Hindlimb muscle (tissue), 1 donor: ENCODE measurements around the gene UNC79. TPM values are rescaled to one million over a fixed set of nuclear protein-coding genes. Genes with fewer than 3 reads are reported as not detected.

Experiments used
- DNase-seq: peaks from one replicate; pipeline ENCODE4 v3.0.0-alpha.2; 2013
- polyA plus RNA-seq: library from polyadenylated mRNA; unstranded; fragments of 120-200 nt; gene quantifications from one replicate; pipeline ENCODE4 v1.2.1, GENCODE V29; 2013; ENCODE audit not compliant: insufficient read length

UNC79 gene
- polyA plus RNA-seq, 1 donor = 0.58 TPM

DNA sequence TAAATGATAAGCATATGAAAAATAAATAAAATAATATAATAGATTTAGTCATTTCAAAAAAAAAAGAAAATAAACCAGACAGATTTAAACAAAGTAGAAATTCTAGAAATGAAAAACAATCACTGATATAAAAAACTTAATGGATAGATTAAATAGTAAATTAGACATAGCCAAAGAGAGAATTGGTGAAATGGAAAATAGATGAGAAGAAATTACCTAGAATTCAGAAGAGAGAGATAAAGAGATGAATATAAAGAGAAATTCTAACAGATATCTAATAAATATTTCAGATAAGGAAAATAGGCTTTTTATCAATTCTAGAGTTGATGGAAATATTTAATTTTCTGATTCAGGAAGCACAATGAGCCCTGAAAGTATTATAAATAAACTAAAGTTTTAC lies 234.4 kb downstream of the UNC79 start:
- DNase-seq = no peak

DNA sequence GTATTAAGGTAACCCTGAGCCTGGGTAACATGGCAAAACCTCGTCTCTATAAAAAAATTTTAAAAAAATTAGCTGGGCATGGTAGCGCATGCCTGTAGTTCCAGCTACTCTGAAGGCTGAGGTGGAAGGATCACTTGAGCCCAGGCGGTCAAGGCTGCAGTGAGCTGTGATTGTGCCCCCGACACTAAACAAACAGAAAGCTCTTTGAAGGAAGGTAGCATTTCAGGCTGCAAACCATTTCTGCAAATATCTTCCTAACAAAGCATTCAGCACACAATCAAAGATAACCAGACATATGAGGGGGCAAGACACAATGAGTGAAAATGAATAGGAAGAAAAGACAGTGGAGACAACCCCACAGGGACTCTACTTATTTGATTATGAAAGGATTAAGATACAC lies 238.9 kb downstream of the UNC79 start:
- no peak for DNase-seq

DNA sequence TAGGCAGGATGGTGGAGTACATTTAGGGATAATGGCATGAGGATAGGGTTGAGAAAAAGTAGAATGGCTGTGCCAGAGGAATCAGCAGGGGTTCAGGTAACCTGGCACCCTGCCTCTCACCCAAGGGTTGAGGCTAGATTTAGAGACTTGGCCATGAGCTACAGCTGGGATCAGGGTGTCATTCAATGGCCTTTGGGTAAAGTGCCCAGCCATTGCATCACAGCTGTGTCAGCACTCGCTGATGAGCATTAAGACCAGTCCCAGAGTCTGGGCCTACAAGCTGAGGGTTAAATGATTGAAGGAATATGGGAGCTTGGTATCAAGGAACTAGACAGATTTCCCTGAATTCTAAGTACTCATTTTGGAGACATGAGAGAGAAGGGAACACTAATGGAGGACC lies 243.6 kb downstream of the UNC79 start:
- DNase-seq = no peak

DNA sequence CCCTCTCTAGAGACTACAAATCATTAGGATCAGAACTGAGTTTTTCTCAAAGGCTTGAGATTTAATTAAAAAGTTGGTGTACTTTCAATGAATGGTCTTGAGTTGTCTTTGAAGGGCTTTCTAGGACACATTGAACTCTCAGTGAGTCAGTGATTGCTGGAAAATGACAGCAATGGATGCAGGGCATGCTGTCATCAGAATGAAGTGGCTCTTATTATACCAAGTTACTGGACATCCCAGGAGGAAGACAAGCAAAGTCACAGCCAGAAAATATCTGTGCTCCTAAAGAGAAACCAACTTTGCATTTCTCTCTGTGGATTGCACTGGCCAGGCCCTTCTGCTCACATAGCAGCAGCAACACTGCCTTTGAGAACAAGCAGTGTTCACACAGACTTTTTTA lies 244.9 kb downstream of the UNC79 start:
- no peak for DNase-seq

DNA sequence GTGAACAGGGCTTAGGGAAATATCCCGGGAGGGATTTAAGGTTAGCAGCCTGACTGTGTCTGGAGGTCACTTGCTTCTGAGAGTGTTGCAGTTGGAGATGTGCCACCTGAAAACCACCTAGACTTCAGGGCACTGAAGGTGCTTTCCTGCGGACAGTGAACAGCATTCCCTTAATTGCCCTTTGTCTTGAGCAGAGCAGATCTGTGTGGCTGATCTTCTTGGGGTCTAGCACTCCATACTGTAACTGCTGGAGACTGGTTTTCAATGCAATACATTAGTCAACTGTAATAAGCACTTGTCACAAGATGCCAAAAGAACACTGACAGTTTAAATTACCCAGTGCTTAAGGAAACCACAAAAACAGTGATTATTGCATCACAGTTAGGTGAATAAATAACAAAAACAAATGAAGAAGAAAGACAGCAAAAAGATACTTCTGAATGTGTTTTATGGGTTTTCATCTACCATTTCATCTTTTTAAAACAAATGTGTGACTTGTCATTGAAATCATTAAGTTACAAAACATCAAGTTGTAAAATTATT lies 245.7 kb downstream of the UNC79 start:
- no peak for DNase-seq

DNA sequence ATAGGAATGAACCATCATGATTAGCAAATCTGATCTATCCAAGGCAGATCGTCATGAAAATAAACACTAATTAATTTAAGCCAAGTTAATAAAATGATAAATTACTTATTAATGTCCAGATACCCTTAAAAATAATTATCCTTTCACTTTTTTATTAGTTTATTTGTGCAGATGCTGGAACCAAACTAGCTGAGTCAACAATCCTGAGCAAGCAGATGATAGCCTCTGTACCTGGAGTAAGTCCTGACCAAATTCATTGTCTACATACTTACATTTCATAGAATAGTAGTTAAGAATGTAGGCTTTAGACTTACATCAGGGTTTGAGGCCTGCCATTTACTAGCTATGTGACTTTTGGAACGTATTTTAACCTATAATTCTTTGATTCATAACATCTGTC lies 251.7 kb downstream of the UNC79 start:
- DNase-seq = no peak

DNA sequence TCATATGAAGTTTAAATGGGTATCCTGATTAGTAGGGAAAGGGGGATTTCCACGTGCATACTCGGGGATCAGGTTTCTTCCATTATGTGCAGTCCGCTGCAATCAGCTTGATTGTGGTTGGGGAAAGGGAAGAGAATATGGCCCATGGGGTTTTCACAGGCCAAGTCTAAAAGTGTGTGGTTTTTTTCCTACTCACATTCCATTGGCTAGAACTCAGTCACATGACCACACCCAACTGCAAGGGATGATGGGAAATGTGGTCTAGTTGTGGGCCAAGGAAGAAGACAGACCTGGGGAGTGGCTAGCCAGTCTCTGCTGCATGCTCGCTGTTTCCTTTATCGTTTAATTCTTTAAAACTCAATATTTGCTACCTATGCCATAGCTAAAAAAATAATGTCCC lies 252.5 kb downstream of the UNC79 start:
- peak; percentile 6 for DNase-seq

DNA sequence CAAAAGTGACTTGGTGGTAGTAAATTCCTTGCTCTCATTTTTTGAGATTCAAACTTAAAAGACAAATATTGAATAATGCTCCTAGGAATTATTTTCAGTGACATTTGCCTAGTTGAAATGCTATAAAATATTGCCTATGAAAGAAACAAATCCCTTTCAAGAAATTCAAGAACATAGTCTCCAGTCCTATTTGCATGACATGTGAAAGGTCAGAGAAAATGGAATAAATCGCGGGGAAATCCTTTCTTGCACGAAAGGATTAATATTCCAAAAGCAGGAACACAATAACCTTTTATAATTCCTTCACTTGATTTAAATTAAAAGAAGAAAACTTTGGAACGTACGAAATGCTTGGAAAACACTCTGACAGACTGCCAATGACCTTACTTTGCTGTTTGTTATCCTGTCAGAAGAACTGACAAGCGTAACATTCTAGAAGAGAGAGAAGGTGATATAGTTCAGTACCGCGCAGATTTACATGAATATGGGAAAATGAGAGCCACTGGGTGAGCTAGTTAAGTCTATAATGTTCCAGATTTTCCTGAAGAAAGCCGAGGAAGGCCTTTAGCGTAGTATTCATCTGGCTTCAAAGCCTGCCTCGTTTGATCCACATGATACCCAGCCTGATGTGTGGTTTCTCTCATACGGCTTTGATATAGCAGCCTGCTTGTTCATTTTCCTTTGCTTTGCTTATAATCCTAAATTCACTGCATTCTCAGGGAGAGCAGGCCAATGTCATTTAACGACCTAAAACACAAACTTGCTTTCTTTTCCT lies 254.6 kb downstream of the UNC79 start:
- no peak for DNase-seq

DNA sequence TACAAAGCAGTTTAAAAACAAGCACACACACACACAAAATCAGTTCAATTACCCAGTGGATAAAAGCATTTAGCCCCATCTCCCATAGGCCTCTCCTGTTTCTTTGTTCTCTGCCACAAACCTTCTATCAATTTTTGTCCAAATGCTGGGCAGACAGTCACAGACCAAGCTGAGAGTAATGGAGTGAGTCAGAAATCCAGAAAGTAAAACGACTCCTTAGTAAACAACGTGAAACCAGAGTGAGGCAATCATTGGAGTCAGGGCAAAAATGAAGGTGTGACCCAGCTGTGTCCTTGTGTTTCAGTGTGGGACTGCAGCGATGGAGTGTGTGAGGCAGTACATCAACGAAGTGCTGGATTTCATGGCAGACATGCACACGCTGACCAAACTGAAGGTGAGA lies 255.5 kb downstream of the UNC79 start:
- no peak for DNase-seq

DNA sequence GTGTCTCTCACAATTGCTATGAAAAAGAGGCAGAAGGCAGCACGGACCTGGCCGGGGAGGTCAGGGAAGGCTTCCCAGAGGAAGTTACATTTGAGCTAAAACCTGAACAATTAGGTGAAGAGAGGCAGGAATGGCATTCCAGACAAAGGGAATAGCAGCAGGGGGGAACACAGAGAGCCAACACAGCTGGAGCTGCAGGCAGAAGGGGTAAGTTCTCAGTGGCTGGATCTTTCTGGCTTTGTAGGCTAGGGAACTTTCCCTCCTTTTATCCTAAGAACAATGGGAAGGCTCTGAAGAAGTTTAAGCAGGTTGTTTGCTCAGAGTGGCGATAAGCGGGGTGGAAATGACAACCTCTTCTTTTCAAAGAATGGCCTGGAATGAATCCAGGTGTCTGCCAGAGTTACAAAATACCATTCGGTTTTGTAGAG lies 257.5 kb downstream of the UNC79 start:
- DNase-seq = no peak

DNA sequence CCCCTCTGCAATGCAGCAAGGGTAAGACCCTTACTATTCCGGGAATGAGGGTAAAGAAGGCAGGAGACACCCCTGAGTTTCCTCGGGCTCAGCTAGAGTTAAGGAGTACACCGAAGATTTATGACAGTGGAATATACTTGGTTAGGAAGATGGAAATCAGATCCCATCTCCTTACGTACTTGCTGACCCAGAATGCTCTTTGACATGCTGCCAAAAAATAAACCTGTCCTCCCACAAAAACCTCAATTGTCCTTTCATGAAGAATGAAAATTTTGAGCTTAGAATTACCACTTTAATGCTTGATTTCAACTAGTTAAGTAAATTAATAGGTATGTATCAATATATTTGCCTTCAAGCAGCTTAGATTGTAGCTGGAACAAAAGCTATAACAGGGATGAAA lies 258.1 kb downstream of the UNC79 start:
- DNase-seq = no peak

DNA sequence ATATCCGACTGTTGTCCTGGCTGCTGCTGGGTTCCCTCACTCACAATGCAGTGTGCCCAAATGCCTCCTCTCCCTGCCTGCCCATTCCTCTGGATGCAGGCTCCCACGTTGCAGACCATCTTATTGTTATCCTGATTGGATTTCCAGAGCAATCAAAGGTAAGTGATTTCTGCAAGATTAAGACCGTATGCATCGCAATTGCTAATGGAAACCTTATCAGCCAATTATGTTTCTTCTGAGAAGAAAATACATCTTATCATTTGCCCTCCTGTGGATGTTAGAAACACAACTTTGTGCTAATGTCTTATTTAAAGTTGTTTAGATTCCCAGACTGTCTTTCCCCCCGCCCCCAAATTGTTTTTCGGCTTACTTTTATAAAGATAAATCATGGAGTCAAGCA lies 259.4 kb downstream of the UNC79 start:
- DNase-seq = no peak

DNA sequence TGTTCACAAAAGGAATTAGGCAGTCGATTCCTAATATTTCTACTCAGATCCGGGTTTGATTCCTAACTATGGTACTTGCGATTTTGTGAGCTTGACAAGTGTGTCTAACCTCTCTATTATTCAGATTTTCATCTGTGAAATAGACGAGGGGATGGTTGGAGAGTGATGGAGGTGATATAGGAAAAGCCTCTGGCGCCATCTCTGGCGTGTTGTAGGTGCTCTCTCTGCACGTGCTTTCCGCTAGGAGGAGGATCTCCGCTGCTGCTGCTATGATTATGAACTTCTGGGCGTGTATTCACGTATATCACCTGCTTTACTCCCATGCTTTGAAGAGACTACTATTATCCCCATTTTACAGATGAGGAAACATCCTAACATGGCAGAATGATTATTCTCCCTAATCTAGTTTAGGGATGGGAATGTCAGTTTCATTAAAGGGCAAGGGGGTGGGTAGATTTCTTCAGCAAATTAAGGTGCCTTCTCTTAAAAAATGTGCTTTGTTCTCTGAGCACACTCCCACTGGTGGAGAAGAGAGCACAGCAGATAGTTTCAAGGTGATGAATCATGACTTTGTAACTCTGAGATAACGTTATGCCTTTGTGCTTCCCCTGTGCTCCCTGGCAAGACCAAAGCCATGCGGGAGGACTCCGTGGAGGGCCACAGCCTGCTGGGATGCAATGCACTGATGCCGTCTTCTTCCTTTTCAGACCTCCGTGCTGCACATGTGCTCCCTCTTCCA lies 260.5 kb downstream of the UNC79 start:
- no peak for DNase-seq

DNA sequence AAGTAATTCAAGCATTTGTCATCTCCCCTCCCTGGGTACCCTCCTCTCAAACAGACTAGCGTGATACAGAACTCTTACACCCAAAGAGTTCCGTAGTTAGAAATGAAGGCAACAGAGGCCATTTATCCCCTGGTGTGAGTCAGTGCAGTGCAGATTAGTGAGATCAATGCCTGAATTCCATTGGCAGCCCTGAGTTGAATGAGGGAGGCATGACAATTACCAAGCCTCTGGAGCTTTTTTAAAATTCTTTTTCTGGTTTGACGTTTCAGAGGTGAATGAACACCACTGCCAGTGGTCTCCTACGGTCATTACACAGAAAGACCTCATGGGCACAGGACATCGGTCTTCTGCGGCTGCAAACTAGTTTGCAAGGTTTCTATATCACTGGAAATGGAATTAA lies 263.2 kb downstream of the UNC79 start:
- no peak for DNase-seq

DNA sequence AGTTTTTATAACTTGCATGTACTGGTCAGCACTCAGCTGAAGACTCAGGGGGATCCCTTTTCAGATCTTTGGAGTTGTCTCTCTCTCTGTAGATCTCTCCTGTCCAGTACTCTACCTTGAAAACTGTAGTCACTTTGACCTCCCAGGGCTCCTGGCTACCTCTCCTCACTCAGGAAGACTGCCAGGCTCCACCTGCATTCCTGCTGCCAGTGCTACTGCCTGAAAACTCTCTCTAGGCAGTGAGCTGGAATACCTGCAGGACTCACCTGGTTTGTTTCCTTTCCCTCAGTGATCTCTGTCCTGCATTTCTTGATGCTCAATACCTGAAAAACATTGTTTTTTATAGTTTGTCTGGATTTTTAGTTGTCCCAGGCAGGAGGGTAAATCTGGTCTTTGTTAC lies 270.2 kb downstream of the UNC79 start:
- no peak for DNase-seq

DNA sequence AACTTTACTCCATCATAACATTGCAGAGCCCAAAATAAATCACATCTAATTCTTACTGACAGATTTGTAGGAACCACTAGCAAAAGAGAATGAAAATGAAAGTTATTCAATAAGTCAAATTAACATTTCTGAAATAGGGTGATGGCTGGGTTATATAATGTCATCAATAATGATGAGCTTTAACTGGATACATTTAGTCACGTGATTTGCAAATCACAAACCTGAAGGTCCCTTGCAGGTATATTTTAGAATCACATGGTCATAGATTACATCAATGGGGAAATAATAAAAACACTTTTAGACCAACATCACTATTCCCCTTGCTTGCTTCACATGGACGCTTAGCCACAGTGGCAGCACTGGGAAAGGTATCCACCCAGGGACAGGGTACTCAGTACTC lies 270.8 kb downstream of the UNC79 start:
- DNase-seq = no peak

DNA sequence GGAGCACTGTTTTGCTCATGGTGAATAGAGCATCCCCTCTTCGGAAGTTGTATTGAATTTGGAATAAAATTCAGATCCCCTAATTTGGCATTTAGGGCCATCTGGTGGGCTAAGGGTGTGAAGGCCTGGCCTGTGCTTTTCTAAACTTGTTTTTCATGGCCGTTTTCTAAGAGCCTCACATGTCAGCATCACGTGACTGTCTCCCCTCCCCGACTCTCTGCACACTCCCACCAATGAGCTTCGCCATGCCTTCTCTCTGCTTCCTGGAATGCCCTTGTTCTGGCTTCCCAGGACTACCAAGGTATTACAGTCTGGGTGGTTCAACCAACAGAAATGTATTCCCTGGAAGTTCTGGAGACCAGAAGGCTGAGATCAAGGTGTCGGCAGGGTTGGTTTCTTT lies 272.2 kb downstream of the UNC79 start:
- DNase-seq = no peak

DNA sequence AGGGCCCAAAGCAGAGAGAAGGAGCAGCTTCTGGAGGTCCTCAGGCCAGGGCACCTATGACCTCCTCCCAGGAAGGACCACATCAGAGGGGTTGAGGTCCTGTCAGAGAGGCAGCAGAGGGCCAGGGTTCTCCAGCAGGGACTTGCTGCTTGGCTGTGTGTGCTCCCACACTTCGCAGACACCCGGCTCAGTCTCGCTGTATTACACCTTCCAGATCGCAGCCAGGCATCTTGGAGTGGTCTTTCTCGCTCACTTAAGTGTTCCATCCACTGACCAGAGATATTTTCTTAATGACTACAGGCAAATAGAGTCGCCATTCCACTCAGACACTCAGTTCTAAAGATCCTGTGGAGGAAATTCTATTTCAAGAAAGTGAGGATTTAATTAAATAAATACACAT lies 273.2 kb downstream of the UNC79 start:
- DNase-seq = no peak

DNA sequence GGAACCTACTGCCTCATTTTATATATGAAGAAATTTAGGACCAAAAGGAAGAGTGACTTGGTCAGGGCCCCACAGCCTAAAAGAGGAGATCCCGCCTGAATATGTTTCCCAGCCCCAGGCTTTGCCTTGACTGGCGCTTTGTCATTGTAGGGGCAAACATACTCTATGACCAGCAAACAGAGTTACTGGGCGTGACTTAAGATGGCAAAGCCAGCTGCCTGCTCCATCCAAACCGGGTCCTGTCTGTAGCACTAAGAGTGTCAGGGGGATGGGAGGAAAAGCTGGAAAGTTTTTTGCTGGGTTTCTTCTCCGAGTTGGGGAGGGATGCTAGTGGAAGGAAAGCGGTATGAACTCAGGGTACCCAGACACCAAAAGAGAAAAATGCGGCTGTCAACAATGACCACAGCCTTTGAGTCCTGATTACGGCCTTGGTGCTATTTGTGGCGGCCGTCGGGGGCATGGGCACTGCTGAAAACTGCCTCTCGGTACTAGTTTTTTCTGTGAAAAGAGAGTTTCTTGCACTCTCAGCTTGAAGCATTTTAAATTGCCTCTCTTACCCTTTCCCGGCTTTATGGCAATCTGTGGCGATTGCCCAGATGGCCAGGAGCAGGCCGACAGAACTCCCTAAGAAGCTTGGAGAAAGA lies 274.9 kb downstream of the UNC79 start:
- DNase-seq = no peak

DNA sequence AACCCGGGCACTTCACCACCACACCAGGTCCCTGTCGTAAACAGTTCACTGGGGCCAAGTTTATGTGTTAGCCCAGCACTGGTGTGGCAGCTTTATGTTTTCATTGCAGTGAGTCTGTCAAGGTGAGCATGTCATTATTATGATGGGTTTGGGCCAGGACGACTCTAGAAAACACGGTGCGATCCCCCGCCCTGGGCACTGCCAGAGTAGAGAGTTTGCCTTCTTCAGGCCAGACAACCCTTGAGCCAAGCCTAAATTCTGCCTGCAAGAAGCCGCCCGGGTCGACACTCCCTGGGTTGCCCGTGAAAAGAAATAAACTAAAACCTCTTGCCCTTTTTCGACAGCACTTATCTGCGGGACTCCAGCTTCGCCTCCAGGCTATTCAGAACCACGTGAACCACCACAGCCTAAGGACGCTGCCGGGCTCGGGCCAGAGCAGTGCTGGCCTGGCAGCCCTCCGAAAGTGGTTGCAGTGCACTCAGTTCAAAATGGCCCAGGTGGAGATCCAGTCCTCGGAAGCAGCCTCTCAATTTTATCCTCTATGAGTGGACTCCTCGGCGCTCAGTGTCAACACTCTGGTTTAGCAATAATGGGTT lies 275.7 kb downstream of the UNC79 start:
- no peak for DNase-seq

DNA sequence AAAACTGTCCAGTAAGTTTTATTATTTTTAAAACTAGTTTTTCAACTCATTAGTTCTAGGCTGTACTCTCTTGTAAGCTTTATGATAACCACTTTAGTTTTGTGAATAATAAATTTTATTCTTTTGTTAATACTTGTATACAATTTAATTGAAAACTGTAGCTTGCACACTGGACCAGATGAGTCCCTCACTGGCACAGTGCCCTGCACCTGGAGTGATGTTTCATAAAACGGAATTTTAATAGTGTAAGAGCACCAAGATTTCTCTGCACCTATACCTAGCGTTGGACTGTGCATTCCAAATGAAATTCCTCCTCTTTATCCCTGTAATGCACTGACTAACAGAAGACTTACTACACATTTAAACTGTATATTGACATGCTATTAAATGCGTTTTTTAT lies 276.7 kb downstream of the UNC79 start:
- DNase-seq = no peak

DNA sequence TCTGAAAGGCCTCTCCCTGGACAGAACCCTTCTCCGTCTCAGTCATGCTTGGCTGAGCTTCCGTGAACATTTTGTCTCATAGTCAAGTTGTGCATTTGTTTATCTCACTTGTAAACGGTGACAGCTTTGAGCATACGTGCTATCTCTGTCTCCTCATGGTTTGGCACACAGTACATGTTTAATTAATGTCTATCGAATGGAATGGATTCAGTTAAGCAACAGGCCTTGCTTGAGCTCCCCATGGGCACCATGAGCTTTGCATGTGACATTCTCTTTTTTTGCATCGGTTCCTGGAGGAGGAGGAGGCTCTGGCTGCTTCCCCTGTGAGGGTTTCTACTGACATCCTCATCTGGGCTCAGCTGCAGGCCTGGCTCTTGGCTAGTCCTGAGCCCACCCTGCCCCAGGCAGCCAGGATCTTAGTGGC lies 277.6 kb downstream of the UNC79 start:
- DNase-seq = no peak

DNA sequence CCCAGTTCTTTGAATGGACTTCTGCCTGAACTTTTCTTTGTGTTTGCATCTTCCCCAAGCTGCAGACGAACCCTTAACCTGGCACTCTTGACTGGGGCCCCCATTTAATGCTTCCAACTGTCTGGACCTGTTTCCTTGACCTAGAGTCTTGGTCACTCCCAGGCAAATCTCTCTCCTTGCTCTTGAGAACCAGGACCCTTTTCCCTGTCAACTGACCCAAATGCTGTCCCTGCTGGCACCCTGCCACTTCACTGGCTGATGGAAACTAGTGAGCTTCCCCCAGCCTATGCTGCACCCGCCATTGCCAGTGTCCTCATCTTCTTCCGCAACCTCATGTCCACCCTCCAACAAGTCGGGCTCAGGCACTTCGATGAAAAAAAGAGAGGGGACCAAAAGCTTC lies 278.1 kb downstream of the UNC79 start:
- no peak for DNase-seq
